ENCODE results near the gene SIGLEC15.

- TF ChIP-seq POLR2A (IDR thresholded peaks at IDR 0.05; ENCODE audit: low read length) (no peak), CTCF (IDR thresholded peaks at IDR 0.05) (peak; percentile 25; the same call in 2 of the 3 replicates), RCOR1 (IDR thresholded peaks at IDR 0.05; ENCODE audit: low read depth, low read length) (no peak), NPAS2 (CRISPR knock-in tag; IDR thresholded peaks at IDR 0.05; ENCODE audit: borderline replicate concordance) (no peak), NR3C1 (IDR thresholded peaks at IDR 0.05) (no peak), SMC3 (IDR thresholded peaks at IDR 0.05) (peak; percentile 52), EHMT2 (IDR thresholded peaks at IDR 0.05; ENCODE audit: low read depth) (no peak), RFX5 (IDR thresholded peaks at IDR 0.05) (no peak), ESRRA (IDR thresholded peaks at IDR 0.05; ENCODE audit: borderline replicate concordance, low read length) (no peak), KDM5A (IDR thresholded peaks at IDR 0.05) (no peak), CBX2 (IDR thresholded peaks at IDR 0.05; ENCODE audit: borderline replicate concordance, low read depth) (no peak), ELK1 (IDR thresholded peaks at IDR 0.05; ENCODE audit: low read depth, low read length) (no peak), EP300 (IDR thresholded peaks at IDR 0.05) (no peak)
Observed at GRCh38 chr18:45837283-45838070, 12.0 kb downstream of the SIGLEC15 start.
